ENCODE data around the gene CENPP. TPM values are rescaled to one million over a fixed set of nuclear protein-coding genes. Genes with fewer than 3 reads are reported as not detected.

CENPP gene
- total RNA-seq, 2 donors from 2014 or later: 0.78 to 2.3 TPM

DNA sequence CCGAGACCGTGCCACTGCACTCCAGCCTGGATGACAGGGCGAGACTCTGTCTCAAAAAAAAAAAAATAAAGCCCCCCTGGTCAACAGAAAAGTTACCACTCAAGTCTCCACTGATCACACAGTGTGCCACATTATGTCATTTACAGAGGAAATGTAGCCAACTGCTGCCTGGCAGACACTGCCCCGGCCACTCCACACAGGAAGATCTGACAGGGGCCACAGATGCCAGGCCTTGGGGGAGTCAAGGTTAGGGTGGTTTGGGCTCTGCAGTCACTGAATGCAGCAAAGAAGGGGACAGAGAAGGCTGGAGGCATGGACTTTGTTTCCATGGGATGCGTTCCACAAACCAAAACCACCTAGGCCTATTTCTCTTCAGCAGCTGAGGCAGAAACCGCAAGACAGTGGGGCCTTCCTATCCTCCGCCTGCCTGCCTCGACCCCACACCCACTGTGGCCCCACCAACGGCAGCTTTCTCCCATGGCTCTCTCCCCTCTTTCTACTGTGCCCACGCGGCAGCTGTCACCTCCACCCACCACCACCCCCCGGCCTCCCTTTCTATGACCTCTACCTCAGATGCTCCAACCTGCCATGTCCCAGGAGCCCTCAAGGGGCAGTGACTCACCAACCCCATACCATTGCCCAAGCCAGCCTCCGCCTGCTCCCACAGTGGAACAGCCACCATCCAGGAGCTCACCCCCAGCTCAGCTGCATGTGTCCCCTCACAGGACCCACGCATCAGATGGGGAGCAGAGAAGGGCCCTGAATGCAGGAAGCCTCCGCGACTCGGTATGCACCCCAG lies 331.7 kb downstream of the CENPP start:
- no peaks in the 10 kb centered on the region for H3K9me3 ChIP-seq
- TF ChIP-seq POLR2A (IDR thresholded peaks at IDR 0.05): no peak
- TF ChIP-seq, protein P1, sequence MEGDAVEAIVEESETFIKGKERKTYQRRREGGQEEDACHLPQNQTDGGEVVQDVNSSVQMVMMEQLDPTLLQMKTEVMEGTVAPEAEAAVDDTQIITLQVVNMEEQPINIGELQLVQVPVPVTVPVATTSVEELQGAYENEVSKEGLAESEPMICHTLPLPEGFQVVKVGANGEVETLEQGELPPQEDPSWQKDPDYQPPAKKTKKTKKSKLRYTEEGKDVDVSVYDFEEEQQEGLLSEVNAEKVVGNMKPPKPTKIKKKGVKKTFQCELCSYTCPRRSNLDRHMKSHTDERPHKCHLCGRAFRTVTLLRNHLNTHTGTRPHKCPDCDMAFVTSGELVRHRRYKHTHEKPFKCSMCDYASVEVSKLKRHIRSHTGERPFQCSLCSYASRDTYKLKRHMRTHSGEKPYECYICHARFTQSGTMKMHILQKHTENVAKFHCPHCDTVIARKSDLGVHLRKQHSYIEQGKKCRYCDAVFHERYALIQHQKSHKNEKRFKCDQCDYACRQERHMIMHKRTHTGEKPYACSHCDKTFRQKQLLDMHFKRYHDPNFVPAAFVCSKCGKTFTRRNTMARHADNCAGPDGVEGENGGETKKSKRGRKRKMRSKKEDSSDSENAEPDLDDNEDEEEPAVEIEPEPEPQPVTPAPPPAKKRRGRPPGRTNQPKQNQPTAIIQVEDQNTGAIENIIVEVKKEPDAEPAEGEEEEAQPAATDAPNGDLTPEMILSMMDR (IDR thresholded peaks at IDR 0.05): no peak
- no peak for DNase-seq
- H3K27ac ChIP-seq: no peak overlapping the region
- H3K36me3 ChIP-seq (replicated peaks in 1 of 2; ENCODE audit: insufficient read depth in 1 of 2, low read depth in 2 of 2): no peaks in the 10 kb centered on the region
- ATAC-seq: no peak
- intact Hi-C loops (cut with DNase I): no loop called here
- WGBS, 2 donors: 90 to 92% methylated on average over 17 of the region's 17 CpGs
- no peaks in the 10 kb centered on the region for H3K27me3 ChIP-seq
- no peaks in the 10 kb centered on the region for H3K4me1 ChIP-seq
- no peak overlapping the region for H3K4me3 ChIP-seq

DNA sequence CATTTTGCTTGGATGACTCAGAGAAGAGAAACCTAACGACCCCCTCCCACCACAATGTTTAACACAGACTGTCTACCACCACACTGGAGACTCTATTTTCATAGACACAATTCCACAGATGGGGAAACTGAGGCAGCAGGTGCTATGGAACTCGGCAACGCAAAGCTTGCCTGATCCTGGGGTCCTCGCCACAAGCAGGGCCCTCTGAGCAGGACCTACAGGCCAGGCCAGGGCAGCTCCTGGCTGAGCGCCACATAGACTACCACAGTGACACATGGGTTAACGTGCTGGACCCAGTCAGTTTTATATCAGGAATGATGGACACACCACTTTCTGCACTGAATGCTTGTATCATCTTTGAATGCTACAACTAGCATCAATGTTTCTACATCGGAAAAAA lies 332.4 kb downstream of the CENPP start:
- Histone ChIP-seq H3K27ac (no peak overlapping the region), H3K4me3 (no peak overlapping the region), H3K36me3 (replicated peaks in 1 of 2; ENCODE audit: insufficient read depth in 1 of 2, low read depth in 2 of 2) (no peaks in the 10 kb centered on the region), H3K9me3 (no peaks in the 10 kb centered on the region), H3K27me3 (no peaks in the 10 kb centered on the region), H3K4me1 (no peaks in the 10 kb centered on the region)
- TF ChIP-seq POLR2A (IDR thresholded peaks at IDR 0.05): no peak
- DNase-seq (no peak), ATAC-seq (no peak)
- intact Hi-C loops (cut with DNase I): no loop called here
- 90 to 94% methylated on average over 7 of the region's 7 CpGs for WGBS, 2 donors

DNA sequence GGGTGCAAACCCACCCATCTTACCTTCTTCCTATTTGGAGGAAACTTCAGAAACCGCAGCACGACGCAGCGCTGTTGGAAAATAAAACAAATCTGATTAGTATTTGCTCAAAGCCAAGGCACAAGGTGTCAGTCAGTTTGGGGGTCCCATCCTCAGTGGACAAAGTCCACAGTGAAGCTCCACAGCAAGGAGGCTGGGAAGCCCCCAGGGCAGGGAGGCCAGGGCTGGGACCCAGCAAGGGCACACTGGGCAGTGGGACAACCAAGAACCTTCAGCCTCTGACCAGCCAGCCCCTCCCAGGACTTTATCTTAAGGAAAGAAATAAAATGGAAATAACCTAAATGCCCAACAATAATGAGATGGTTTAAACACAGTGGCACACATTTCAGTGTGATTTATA lies 332.9 kb downstream of the CENPP start:
- intact Hi-C loops (cut with DNase I): no loop called here
- 95 to 100% methylated on average over 4 of the region's 4 CpGs for WGBS, 2 donors
- ATAC-seq (no peak), DNase-seq (no peak)
- no peak for TF ChIP-seq POLR2A (IDR thresholded peaks at IDR 0.05)
- TF ChIP-seq, protein P1 (IDR thresholded peaks at IDR 0.05): no peak
- no peak overlapping the region for H3K4me3 ChIP-seq
- no peaks in the 10 kb centered on the region for H3K4me1 ChIP-seq
- H3K27me3 ChIP-seq: no peaks in the 10 kb centered on the region
- no peak overlapping the region for H3K27ac ChIP-seq
- H3K36me3 ChIP-seq (replicated peaks in 1 of 2; ENCODE audit: insufficient read depth in 1 of 2, low read depth in 2 of 2): no peaks in the 10 kb centered on the region
- H3K9me3 ChIP-seq: no peaks in the 10 kb centered on the region

DNA sequence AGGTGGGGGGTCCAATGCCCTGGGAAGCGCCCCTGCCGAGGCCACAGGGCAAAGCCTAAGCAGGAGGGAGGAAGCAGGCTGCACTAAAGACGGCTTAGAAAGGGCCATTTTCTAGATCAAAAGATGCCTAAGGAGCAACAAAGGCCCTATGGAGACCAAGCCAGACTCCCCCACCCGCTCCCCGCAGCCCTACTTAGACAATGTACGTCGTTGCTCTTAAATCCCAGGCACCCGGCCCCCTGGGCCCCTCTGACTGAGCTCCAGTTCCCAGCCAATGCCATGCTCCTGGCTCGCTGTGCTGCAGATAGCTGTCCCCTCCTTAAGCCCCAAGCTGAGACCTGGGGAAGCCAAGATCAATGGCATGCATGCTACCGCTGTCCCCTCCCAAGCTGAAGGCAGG lies 333.8 kb downstream of the CENPP start:
- no peak for DNase-seq
- Histone ChIP-seq H3K36me3 (replicated peaks in 1 of 2; ENCODE audit: insufficient read depth in 1 of 2, low read depth in 2 of 2) (no peaks in the 10 kb centered on the region), H3K27ac (no peak overlapping the region), H3K27me3 (no peaks in the 10 kb centered on the region), H3K4me3 (no peak overlapping the region), H3K9me3 (no peaks in the 10 kb centered on the region), H3K4me1 (no peaks in the 10 kb centered on the region)
- intact Hi-C loops (cut with DNase I): no loop called here
- TF ChIP-seq POLR2A (IDR thresholded peaks at IDR 0.05): no peak
- TF ChIP-seq, protein P1 (IDR thresholded peaks at IDR 0.05): no peak
- ATAC-seq: no peak
- WGBS, 2 donors: 76 to 81% methylated on average over 8 to 10 of the region's 10 CpGs

DNA sequence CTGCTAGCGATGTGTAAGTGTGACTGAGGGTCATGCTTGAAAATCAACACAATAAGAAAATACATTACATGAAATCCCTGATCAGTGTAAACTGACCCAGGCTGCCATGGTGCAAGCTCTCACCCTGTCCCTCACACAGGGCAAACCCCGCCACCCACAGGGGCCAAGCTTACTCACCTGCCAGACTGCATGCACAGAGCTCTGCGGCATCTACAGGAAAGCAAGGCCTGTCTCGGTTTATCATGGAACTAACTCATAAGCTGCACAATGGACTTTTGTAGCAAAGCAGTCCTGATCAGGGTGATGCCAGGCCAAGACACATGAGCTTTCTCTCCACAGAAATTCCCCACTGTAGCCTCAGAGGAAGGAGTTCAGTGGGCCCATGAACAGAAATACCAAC lies 334.5 kb downstream of the CENPP start:
- Histone ChIP-seq H3K36me3 (replicated peaks in 1 of 2; ENCODE audit: insufficient read depth in 1 of 2, low read depth in 2 of 2) (no peaks in the 10 kb centered on the region), H3K9me3 (no peaks in the 10 kb centered on the region), H3K27ac (no peak overlapping the region), H3K4me3 (no peak overlapping the region), H3K4me1 (no peaks in the 10 kb centered on the region), H3K27me3 (no peaks in the 10 kb centered on the region)
- no peak for TF ChIP-seq POLR2A (IDR thresholded peaks at IDR 0.05)
- TF ChIP-seq, protein P1 (IDR thresholded peaks at IDR 0.05): no peak
- 83 to 85% methylated on average over 4 of the region's 4 CpGs for WGBS, 2 donors
- no peak for DNase-seq
- intact Hi-C loops (cut with DNase I): no loop called here
- ATAC-seq: no peak

Measured in body of pancreas (tissue), 4 donors.